Inferior parietal cortex (tissue), 1 donor: ENCODE data around the gene RSL24D1.
A peak's percentile ranks its signal among the peaks of the same experiment; 100 is the strongest.
"Not testable (repeated sequence)": the region's sequence is repeated elsewhere in the genome, so short reads cannot be mapped to it uniquely, and the experiment has no call there.

Experiments
- DNase-seq: peaks from one replicate; pipeline ENCODE4 v3.0.0-alpha.2; 2016; ENCODE audit errors: extremely low spot score

RSL24D1 gene

GRCh38 chr15:55218056-55218455 is 21.3 kb upstream of the RSL24D1 start:
- peak; percentile 26 for DNase-seq

GRCh38 chr15:55204464-55204863 is 7.7 kb upstream of the RSL24D1 start:
- DNase-seq = no peak

- no peak for DNase-seq
These were observed 5.5 kb upstream of the RSL24D1 start for GRCh38 chr15:55202206-55202605.

- no peak for DNase-seq
These were observed 2.0 kb upstream of the RSL24D1 start for GRCh38 chr15:55198706-55199105.

DNA sequence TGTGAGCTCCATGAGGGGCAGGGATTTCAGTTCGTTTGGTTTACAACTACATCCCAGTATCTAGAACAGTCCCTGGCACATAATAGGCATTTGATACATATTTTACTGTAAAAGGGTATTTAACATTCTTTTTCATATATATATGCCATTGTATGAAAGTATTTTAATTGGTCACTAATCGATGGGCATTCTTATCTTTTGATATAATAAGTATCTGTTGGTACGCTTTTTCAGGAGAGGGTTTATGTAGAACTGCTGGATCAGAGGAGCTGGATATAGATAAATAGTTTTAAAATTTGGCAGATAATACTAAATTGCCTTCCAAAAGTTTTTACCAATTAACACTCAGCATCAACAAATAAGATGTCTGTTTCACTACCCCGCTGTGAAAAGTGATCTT is 978 bp upstream of the RSL24D1 start:
- no peak for DNase-seq

GRCh38 chr15:55197362-55197705 is 593 bp upstream of the RSL24D1 start:
- no peak for DNase-seq

DNA sequence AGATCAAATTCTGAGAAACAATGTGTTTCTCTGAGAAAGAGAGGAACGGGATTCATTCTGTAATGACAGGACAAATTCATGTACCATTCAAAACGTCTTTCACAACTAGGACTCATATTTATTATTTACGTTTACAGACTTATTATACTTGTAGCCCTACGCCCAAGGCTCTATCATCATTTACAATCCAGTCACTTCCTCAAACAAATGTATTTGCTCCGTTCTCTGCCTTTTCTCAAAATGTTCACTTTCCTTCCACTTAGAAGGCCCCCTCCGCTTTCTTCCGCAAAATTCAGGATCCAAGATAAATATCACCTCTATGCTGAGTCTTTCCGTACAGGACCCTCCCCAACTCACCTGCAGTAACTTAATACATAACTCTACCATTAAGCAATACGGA is 745 bp downstream of the RSL24D1 start:
- DNase-seq = no peak

- no peak for DNase-seq
These were observed 2.5 kb downstream of the RSL24D1 start for GRCh38 chr15:55194256-55194655.

- DNase-seq = no peak
These were observed 10.4 kb downstream of the RSL24D1 start for GRCh38 chr15:55186331-55186730.

DNA sequence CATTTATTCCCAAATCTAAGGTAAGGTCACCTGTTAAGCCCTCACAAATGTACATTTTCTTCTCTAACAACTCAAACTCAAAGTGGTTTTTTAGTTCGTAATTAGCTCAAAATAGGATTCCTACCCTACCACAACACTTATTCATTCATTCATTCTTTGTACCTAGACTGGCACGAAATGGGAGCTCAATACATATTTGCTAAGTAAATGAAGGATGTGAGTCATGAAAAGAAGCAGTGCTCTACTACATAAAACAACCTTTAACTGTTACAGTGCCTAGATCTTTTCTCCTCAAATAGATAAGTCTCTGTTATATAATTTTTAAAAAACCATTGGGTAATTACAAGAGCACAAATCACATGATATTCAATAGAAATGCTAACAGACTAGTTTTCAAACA is 13.1 kb downstream of the RSL24D1 start:
- no peak for DNase-seq

- DNase-seq = no peak
These were observed 17.6 kb downstream of the RSL24D1 start for GRCh38 chr15:55179141-55179540.

DNA sequence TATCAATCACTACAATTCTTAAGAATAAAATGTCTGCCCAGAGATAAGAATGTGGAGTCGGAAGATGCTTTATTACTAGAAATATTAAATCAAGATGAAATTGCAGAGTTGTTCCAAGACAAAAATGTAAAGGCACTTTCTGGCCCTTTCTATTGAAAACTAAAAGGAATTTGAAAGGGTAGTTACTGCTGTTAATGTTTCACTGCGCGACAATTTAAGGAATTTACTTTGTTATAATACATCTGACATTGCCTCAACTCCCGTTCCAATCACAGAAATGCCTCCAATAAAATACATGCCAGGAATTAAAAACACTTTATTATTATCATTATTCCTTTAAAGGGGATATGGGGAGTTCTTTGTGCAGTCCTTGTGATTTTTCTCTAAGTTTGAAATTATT is 26.4 kb downstream of the RSL24D1 start:
- no peak for DNase-seq

- peak; percentile 55 for DNase-seq
These were observed 28.3 kb downstream of the RSL24D1 start for GRCh38 chr15:55168350-55168974.

DNA sequence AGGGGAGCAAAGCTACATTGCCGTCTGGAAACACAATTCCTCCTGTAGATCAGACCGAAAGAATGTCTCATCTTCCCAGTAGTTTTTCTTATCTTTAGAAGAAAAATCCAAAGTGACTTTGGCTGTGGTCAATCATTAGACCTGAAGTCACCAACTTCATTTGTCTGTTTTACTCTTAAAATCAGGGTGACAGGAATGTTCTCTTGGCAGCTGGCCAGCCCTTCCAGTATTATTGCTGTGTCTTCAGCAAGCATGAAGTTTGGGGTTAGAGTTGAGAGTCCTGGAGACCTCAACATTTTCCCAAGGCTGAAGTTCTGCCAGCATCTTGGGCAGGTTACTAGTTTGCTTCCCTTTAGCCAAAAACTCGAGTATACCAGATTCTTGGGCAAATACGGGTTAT is 32.5 kb downstream of the RSL24D1 start:
- no peak for DNase-seq

DNA sequence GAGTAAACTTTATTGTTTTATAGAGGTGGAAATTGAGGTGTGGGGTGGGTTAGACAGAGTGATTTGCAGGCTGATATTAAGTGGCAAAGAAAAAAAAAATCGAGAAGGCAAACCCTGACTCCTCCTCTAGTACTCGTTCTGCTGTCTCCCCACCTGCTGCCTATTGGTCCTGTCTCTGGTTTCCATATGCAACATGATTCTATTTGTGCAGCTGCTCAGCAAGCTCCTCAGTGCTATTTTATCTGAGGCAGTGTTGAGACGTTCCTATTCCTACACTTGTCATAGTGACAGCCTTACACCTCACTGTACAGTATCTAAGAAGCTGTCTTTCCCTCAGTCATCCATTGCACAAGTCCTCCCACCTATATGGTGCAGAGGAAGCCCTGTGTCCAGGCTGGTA is 45.1 kb downstream of the RSL24D1 start:
- no peak for DNase-seq

- not testable (repeated sequence) for DNase-seq
These were observed 53.6 kb downstream of the RSL24D1 start for GRCh38 chr15:55143132-55143531.

- no peak for DNase-seq
These were observed 62.8 kb downstream of the RSL24D1 start for GRCh38 chr15:55133972-55134371.

GRCh38 chr15:55132672-55133071 is 64.1 kb downstream of the RSL24D1 start:
- DNase-seq = no peak
